ENCODE measurements around the gene FERMT1. TPM values are rescaled to one million over a fixed set of nuclear protein-coding genes. Genes with fewer than 3 reads are reported as not detected.

The FERMT1 gene
- total RNA-seq, 6 experiments from 2014 or later, result 7.7 to 11.0 (median 9.8) TPM

- Mint-ChIP-seq H3K27ac (no peak overlapping the region), H3K4me1 (ENCODE audit: low read depth) (0 out of 2 replicates have a peak, but pooled peaks cover 5% of the 10 kb centered on the region), H3K9me3 (no peaks in the 10 kb centered on the region), H3K4me3 (no peak overlapping the region), H3K27me3 (ENCODE audit: insufficient read depth) (peaks cover 2% of the 10 kb centered on the region), H3K36me3 (ENCODE audit: low read depth) (peaks cover 5% of the 10 kb centered on the region; the same call in 1 of the 2 replicates)
- DNase-seq, result peak; percentile 7
- TF ChIP-seq CTCF (IDR thresholded peaks at IDR 0.05), result peak; percentile 65
These were observed 48.7 kb downstream of the FERMT1 start for GRCh38 chr20:6074145-6074561.

GRCh38 chr20:6070829-6071695, 51.8 kb downstream of the FERMT1 start:
- H3K36me3 Mint-ChIP-seq (ENCODE audit: low read depth), result peaks cover 5% of the 10 kb centered on the region; the same call in 1 of the 2 replicates
- 0 out of 2 replicates have a peak, but pooled peaks cover 5% of the 10 kb centered on the region for H3K4me1 Mint-ChIP-seq (ENCODE audit: low read depth)
- DNase-seq, result no peak
- H3K4me3 Mint-ChIP-seq, result no peak overlapping the region
- H3K9me3 Mint-ChIP-seq, result no peaks in the 10 kb centered on the region
- H3K27ac Mint-ChIP-seq, result no peak overlapping the region
- peaks cover 5% of the 10 kb centered on the region for H3K27me3 Mint-ChIP-seq (ENCODE audit: insufficient read depth)
- TF ChIP-seq CTCF (IDR thresholded peaks at IDR 0.05), result no peak

GRCh38 chr20:6069669-6070068, 53.2 kb downstream of the FERMT1 start:
- H3K4me1 Mint-ChIP-seq (ENCODE audit: low read depth), result 0 out of 2 replicates have a peak, but pooled peaks cover 5% of the 10 kb centered on the region
- DNase-seq, result no peak
- H3K4me3 Mint-ChIP-seq, result no peak overlapping the region
- H3K27me3 Mint-ChIP-seq (ENCODE audit: insufficient read depth), result peaks cover 6% of the 10 kb centered on the region
- H3K9me3 Mint-ChIP-seq, result no peaks in the 10 kb centered on the region
- peaks cover 5% of the 10 kb centered on the region; the same call in 1 of the 2 replicates for H3K36me3 Mint-ChIP-seq (ENCODE audit: low read depth)
- H3K27ac Mint-ChIP-seq, result no peak overlapping the region
- no peak for TF ChIP-seq CTCF (IDR thresholded peaks at IDR 0.05)

- Mint-ChIP-seq H3K4me3 (no peak overlapping the region), H3K36me3 (ENCODE audit: low read depth) (no peaks in the 10 kb centered on the region), H3K9me3 (no peaks in the 10 kb centered on the region), H3K4me1 (ENCODE audit: low read depth) (no peaks in the 10 kb centered on the region), H3K27ac (no peak overlapping the region), H3K27me3 (ENCODE audit: insufficient read depth) (peaks cover 5% of the 10 kb centered on the region)
- no peak for DNase-seq
- TF ChIP-seq CTCF (IDR thresholded peaks at IDR 0.05), result no peak
These were observed 55.0 kb downstream of the FERMT1 start for GRCh38 chr20:6067763-6068318.

GRCh38 chr20:6066582-6066981, 56.2 kb downstream of the FERMT1 start:
- H3K27ac Mint-ChIP-seq, result no peak overlapping the region
- peaks cover 7% of the 10 kb centered on the region for H3K27me3 Mint-ChIP-seq (ENCODE audit: insufficient read depth)
- no peak for DNase-seq
- H3K9me3 Mint-ChIP-seq, result no peaks in the 10 kb centered on the region
- no peak overlapping the region for H3K4me3 Mint-ChIP-seq
- H3K4me1 Mint-ChIP-seq (ENCODE audit: low read depth), result no peaks in the 10 kb centered on the region
- no peaks in the 10 kb centered on the region for H3K36me3 Mint-ChIP-seq (ENCODE audit: low read depth)
- no peak for TF ChIP-seq CTCF (IDR thresholded peaks at IDR 0.05)
